ENCODE measurements around the gene IRF9.

The IRF9 gene

DNA sequence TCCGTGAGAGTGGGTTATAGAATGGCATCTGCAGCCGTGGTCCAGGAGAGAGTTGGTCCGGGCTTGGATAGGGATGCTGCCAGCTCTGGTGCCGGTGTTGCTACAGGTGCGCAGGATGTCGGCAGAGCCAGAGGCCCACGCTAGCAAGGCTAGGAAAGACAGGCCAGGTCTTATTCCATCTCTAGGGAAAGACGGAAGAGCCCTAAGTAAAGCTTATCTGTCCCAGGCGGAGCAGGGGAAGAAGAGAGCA is 25.6 kb upstream of the IRF9 start:
- peaks cover 11% of the 10 kb centered on the region for H3K4me1 ChIP-seq (ENCODE audit: control insufficient read depth, insufficient read depth, low read length)
- H3K9ac ChIP-seq (ENCODE audit: low read depth, low read length): peak overlapping the region; percentile 38
- peak overlapping the region; percentile 76 for H3K4me3 ChIP-seq (ENCODE audit: low read depth, low read length)
- H3K36me3 ChIP-seq (ENCODE audit: control insufficient read depth, insufficient read depth, low read length): peaks cover 18% of the 10 kb centered on the region
- H3K27me3 ChIP-seq (ENCODE audit: control insufficient read depth, insufficient read depth, low read length): no peaks in the 10 kb centered on the region
- H3K9me3 ChIP-seq (ENCODE audit: control insufficient read depth, insufficient read depth, low read length): no peaks in the 10 kb centered on the region

DNA sequence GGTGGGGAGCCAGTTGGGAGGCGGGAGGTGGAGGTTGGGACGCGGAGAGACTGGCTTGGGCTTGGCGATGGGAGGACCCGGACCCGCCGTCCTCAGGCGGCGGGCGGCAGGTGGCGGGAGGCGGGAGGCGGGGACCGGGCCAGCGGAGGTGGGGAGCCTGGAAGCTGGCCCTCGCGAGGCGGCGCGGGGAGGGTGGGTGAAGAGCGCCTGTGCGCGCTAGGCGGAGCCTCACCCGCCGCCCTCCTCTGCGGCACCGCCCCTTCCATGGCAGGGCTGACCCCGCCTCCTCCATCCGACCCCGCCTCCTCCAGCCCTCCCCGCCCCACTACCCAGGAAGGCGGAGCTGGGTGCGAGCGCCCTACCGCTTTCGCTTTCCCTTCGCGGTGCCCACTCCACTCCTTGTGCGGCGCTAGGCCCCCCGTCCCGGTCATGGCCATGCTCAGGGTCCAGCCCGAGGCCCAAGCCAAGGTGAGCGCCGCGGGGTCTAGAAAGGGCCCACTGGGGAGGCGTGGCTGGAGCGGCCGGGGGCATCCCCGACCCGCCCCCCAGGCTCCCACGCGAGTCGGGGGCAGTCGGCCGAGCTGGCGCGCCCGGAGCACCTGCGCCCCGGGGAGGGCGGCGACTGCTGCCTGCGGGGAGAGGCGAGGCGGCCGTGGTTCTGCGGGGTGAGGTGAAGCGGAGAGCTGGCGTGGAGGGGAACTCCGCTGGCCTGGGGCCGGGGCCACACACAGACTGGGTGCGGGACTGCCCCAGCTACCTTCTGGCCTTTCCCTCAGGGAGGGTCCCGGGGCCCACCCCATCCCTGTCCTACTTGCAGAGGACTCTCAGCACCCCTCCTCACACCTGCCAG is 25.0 kb upstream of the IRF9 start, which contains the start of gene PSME1:
PSME1 (plus strand) TSS at position 361 of the 850 bp plus-strand sequence; CDS start at position 430, 69 bp downstream.
- peaks cover 11% of the 10 kb centered on the region for H3K4me1 ChIP-seq (ENCODE audit: control insufficient read depth, insufficient read depth, low read length)
- H3K4me3 ChIP-seq (ENCODE audit: low read depth, low read length): peak within 1 kb of the TSS; percentile 76
- H3K9ac ChIP-seq (ENCODE audit: low read depth, low read length): peak within 1 kb of the TSS; percentile 38
- H3K9me3 ChIP-seq (ENCODE audit: control insufficient read depth, insufficient read depth, low read length): no peaks in the 10 kb centered on the region
- peaks cover 20% of the 10 kb centered on the region for H3K36me3 ChIP-seq (ENCODE audit: control insufficient read depth, insufficient read depth, low read length)
- no peaks in the 10 kb centered on the region for H3K27me3 ChIP-seq (ENCODE audit: control insufficient read depth, insufficient read depth, low read length)

DNA sequence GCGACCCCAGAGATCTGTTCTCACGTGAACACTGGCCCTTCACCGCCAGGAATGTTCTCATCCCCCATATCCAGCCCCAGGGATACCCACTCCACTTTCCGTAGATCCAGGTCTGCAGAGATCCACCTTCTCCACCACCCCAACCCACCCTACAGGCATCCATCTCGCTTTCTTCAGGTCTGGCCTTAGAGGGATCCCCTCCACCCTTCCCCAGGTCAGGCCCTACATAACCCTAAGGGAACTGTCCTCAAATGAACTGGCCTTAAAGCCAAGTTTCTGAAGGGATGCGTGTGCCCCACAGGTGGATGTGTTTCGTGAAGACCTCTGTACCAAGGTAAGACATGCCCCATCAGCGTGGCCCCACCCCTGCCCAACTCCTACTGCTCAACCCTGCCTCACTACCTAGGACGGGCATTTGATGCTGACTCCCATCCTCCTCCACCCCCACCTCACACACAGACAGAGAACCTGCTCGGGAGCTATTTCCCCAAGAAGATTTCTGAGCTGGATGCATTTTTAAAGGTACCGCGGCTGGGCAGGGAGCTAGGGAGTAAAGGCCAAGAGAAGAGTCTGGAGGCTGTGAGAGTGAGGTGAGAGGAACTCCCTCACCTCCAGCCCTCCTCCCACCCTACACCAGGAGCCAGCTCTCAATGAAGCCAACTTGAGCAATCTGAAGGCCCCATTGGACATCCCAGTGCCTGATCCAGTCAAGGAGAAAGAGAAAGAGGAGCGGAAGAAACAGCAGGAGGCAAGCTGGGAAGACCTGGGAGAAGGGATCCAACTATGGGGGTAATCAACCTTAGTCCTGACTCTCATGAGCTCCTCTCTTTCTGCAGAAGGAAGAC is 24.2 kb upstream of the IRF9 start:
- peak overlapping the region; percentile 37 for H3K9ac ChIP-seq (ENCODE audit: low read depth, low read length)
- peaks cover 20% of the 10 kb centered on the region for H3K36me3 ChIP-seq (ENCODE audit: control insufficient read depth, insufficient read depth, low read length)
- H3K4me1 ChIP-seq (ENCODE audit: control insufficient read depth, insufficient read depth, low read length): peaks cover 10% of the 10 kb centered on the region
- H3K9me3 ChIP-seq (ENCODE audit: control insufficient read depth, insufficient read depth, low read length): no peaks in the 10 kb centered on the region
- no peaks in the 10 kb centered on the region for H3K27me3 ChIP-seq (ENCODE audit: control insufficient read depth, insufficient read depth, low read length)
- peak overlapping the region; percentile 75 for H3K4me3 ChIP-seq (ENCODE audit: low read depth, low read length)

DNA sequence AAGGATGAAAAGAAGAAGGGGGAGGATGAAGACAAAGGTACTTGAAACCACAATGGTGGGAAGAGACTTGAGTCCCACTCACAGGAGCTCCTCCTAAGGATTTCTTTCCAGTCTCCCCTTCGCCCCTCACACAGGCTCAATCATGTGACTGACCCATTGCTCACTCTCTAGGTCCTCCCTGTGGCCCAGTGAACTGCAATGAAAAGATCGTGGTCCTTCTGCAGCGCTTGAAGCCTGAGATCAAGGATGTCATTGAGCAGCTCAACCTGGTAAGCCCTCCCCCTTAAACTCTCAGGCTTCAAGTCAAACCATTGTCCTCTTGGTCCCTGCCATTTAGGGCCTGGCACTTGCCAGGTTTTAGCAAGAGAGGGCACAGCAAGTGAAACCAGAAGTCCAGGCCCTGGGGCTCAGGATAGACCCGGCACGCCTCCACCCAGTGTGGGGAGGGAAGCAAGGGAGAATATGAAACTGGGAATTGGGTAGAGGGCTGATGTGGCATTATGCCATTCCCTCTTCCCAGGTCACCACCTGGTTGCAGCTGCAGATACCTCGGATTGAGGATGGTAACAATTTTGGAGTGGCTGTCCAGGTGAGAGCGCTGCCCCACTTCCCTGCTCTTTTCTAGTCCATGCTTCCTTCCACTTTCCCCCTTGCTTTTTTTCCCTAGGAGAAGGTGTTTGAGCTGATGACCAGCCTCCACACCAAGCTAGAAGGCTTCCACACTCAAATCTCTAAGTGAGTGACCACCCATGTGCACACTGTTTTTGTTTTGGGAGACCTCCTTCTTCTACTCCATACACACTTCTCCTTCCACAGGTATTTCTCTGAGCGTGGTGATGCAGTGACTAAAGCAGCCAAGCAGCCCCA is 23.3 kb upstream of the IRF9 start:
- Histone ChIP-seq H3K36me3 (ENCODE audit: control insufficient read depth, insufficient read depth, low read length) (peaks cover 20% of the 10 kb centered on the region), H3K27me3 (ENCODE audit: control insufficient read depth, insufficient read depth, low read length) (no peaks in the 10 kb centered on the region), H3K4me1 (ENCODE audit: control insufficient read depth, insufficient read depth, low read length) (peaks cover 9% of the 10 kb centered on the region), H3K9ac (ENCODE audit: low read depth, low read length) (no peak overlapping the region), H3K9me3 (ENCODE audit: control insufficient read depth, insufficient read depth, low read length) (no peaks in the 10 kb centered on the region), H3K4me3 (ENCODE audit: low read depth, low read length) (no peak overlapping the region)

DNA sequence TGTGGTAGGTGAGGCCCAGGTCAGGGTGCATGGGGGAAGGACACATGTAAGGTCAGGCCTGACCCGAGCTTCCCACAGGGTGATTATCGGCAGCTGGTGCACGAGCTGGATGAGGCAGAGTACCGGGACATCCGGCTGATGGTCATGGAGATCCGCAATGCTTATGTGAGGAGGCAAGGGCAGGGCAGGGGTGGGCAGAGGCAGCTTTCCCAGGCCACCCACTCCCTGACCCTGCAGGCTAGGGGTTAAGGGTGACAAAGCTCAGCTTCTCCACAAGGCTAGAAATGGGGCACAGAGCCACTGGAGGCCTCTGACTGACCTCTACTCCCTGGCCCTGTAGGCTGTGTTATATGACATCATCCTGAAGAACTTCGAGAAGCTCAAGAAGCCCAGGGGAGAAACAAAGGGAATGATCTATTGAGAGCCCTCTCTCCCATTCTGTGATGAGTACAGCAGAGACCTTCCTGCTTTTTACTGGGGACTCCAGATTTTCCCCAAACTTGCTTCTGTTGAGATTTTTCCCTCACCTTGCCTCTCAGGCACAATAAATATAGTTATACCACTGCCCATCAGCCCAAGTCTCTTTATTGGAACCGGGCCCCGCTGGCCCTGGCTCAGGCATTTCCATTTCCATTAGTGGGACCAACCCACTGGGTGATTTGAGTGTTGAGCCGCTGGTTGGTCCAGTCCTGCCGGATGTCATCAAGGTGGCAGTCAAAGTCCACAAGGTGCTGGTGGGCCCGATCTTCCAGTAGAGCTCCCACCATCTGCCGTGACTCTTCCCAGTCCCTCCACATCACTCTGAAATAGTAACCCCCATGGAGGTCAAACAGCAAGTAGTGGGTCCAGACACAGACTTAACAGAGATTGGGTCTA is 22.4 kb upstream of the IRF9 start:
- Histone ChIP-seq H3K4me1 (ENCODE audit: control insufficient read depth, insufficient read depth, low read length) (peaks cover 9% of the 10 kb centered on the region), H3K36me3 (ENCODE audit: control insufficient read depth, insufficient read depth, low read length) (peaks cover 21% of the 10 kb centered on the region), H3K9me3 (ENCODE audit: control insufficient read depth, insufficient read depth, low read length) (no peaks in the 10 kb centered on the region), H3K9ac (ENCODE audit: low read depth, low read length) (no peak overlapping the region), H3K4me3 (ENCODE audit: low read depth, low read length) (no peak overlapping the region), H3K27me3 (ENCODE audit: control insufficient read depth, insufficient read depth, low read length) (no peaks in the 10 kb centered on the region)

DNA sequence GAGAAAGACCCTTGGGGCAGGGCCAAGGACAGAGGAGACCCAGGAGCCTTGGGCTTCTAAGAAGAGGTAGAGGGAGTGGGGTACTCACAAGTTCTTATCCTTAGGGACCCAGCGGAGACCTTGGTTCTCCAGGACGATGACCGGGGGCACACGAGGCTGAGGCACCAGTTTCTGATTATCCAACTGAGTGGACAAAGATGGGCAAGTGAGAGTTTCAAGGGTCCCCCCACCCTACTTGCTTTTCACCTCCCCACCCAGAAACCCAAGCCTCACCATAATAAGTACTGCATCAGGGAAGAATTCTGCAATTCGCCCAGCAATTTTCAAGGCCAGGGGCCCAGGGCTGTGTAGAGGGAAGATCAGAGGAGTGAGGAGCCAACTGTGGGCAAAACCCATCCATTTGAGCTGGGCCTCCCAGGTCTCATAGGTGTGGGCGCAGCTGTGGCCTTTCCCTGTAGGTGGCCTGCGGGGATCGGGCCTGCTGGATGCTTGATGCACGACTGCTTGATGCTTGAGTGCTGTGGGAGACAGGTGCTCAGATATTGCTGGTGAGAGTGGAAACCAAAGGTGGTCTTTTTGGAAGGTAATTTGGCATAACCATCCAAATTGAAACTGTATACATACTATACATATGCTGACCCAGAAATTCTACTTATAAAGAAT is 21.7 kb upstream of the IRF9 start:
- Histone ChIP-seq H3K4me1 (ENCODE audit: control insufficient read depth, insufficient read depth, low read length) (peaks cover 9% of the 10 kb centered on the region), H3K4me3 (ENCODE audit: low read depth, low read length) (peak overlapping the region; percentile 18)

DNA sequence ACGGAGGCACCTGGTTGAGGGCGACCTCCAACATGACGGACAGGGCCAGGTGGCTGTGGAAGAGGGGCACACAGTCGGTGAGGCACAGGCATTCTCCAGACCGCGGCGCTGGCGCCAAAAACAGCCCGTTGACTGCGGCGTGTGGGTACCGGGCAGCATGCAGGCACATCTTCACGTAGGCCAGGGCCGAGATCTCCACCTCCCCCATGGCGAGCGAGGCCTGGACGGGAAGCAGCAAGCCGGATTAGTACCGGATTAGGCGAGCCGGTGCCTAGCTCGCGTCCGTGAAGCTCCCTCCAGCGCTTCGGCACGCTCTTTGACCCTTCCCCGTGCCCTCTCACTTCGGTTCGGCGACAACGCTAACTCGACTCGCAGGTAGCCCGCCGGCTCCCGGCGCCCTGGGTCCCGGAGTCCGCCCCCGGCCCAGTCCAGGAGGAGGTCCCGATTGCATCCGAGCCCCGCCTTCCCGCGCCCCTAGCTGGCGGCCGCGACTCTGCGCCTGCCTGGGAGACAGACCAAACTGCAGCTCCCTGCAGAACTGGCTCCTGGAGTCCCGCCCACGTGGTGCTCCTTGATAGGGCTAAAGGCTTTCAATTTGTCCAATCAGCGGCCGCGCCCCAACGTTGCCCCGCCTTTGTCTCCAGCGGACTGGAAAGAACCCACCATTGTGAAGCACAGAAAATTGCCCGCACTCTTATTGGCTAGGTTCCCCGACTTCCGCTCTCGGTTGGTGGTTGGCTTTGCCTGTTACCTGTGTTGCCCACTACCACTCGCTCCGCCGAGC is 19.8 kb upstream of the IRF9 start, which contains the start of gene EMC9:
EMC9 (minus strand) TSS at position 495 of the 784 bp plus-strand sequence; CDS start at position 208, 287 bp downstream.
- Histone ChIP-seq H3K36me3 (ENCODE audit: control insufficient read depth, insufficient read depth, low read length) (peaks cover 27% of the 10 kb centered on the region), H3K9ac (ENCODE audit: low read depth, low read length) (peak within 1 kb of the TSS; percentile 91), H3K4me1 (ENCODE audit: control insufficient read depth, insufficient read depth, low read length) (peaks cover 9% of the 10 kb centered on the region), H3K27me3 (ENCODE audit: control insufficient read depth, insufficient read depth, low read length) (no peaks in the 10 kb centered on the region), H3K4me3 (ENCODE audit: low read depth, low read length) (peak within 1 kb of the TSS; percentile 99), H3K9me3 (ENCODE audit: control insufficient read depth, insufficient read depth, low read length) (no peaks in the 10 kb centered on the region)

More for the DNA sequence above, 21.7 kb upstream of the IRF9 start:
- H3K27me3 ChIP-seq (ENCODE audit: control insufficient read depth, insufficient read depth, low read length): no peaks in the 10 kb centered on the region
- peaks cover 27% of the 10 kb centered on the region for H3K36me3 ChIP-seq (ENCODE audit: control insufficient read depth, insufficient read depth, low read length)
- H3K9me3 ChIP-seq (ENCODE audit: control insufficient read depth, insufficient read depth, low read length): no peaks in the 10 kb centered on the region
- H3K9ac ChIP-seq (ENCODE audit: low read depth, low read length): no peak overlapping the region

DNA sequence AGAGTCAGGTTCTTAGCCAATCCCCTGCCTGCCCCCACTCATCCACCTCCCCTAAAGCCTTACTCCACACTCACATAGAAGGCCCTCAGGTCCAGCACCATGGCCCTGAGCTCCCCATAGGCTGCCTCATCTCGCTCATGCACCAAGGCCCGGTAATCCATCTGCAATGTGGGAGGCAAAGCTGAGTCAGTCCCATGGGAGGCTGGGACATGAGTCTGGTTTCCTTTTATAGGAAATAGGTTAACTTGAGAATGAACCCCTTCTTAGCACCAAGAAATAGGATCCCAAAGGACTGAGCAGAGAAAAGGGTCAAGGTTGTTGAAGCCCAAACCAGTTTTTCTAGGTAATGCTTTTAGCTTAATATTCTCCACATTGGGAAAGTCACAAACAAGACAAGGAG is 17.6 kb upstream of the IRF9 start:
- Histone ChIP-seq H3K4me1 (ENCODE audit: control insufficient read depth, insufficient read depth, low read length) (peaks cover 4% of the 10 kb centered on the region), H3K36me3 (ENCODE audit: control insufficient read depth, insufficient read depth, low read length) (peaks cover 21% of the 10 kb centered on the region), H3K27me3 (ENCODE audit: control insufficient read depth, insufficient read depth, low read length) (no peaks in the 10 kb centered on the region), H3K4me3 (ENCODE audit: low read depth, low read length) (no peak overlapping the region), H3K9ac (ENCODE audit: low read depth, low read length) (no peak overlapping the region), H3K9me3 (ENCODE audit: control insufficient read depth, insufficient read depth, low read length) (no peaks in the 10 kb centered on the region)

DNA sequence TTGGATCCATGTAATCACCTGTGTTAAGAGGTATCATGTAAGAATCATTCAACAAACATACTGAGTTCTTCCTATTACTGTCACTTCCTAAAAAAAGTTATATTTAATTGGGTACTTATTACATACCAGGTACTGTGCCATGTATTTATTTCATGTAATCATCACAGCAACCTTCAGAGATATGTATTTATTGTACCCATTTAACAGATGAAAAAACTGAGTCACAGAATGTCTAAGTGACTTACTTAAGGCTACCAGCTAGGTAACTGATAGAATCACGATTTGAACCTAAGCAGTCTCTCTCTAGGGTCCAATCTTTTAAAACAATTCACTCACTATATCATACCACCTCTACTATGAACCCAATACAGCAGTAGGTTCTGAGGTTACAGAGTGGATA is 16.6 kb upstream of the IRF9 start:
- Histone ChIP-seq H3K36me3 (ENCODE audit: control insufficient read depth, insufficient read depth, low read length) (peaks cover 18% of the 10 kb centered on the region), H3K27me3 (ENCODE audit: control insufficient read depth, insufficient read depth, low read length) (no peaks in the 10 kb centered on the region), H3K9me3 (ENCODE audit: control insufficient read depth, insufficient read depth, low read length) (no peaks in the 10 kb centered on the region), H3K4me3 (ENCODE audit: low read depth, low read length) (no peak overlapping the region), H3K9ac (ENCODE audit: low read depth, low read length) (no peak overlapping the region), H3K4me1 (ENCODE audit: control insufficient read depth, insufficient read depth, low read length) (peaks cover 6% of the 10 kb centered on the region)

DNA sequence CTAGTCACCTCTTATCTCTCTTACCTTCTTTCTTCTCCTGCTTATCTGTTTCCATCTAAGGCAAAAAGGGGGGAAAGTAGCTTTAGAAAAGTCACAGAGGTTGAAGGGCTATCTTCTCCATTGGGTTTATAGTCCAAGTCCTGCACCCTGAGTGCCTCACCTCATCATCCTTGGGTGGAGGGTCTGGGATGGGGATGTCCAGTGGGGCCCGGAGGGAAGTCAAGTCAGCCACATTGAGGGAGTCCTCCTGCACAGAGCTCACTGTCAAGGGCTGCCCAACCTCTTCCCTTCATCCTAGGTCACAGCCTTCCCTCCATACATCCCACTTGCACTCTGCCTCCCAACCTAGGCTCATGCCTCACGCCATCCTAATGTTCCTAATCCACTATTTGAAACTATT is 15.8 kb upstream of the IRF9 start:
- Histone ChIP-seq H3K4me1 (ENCODE audit: control insufficient read depth, insufficient read depth, low read length) (peaks cover 3% of the 10 kb centered on the region), H3K4me3 (ENCODE audit: low read depth, low read length) (peak overlapping the region; percentile 92), H3K36me3 (ENCODE audit: control insufficient read depth, insufficient read depth, low read length) (peaks cover 24% of the 10 kb centered on the region), H3K27me3 (ENCODE audit: control insufficient read depth, insufficient read depth, low read length) (no peaks in the 10 kb centered on the region), H3K9me3 (ENCODE audit: control insufficient read depth, insufficient read depth, low read length) (no peaks in the 10 kb centered on the region), H3K9ac (ENCODE audit: low read depth, low read length) (no peak overlapping the region)

All from iPS-15b (cell line).